Mononuclear cell (primary cell): ENCODE measurements around the gene NAV1. TPM values are rescaled to one million over a fixed set of nuclear protein-coding genes. Genes with fewer than 3 reads are reported as not detected.
"Not testable (repeated sequence)": the region's sequence is repeated elsewhere in the genome, so short reads cannot be mapped to it uniquely, and the experiment has no call there.

Experiments used
- H3K27me3 ChIP-seq: 2 replicates; pipeline ENCODE4 v1.6.0; 2011; ENCODE audit warnings: low read length, control low read depth; ENCODE audit not compliant: insufficient read depth
- H3K4me1 ChIP-seq: 2 replicates; pipeline ENCODE4 v1.5.1; 2011; ENCODE audit warnings: mild to moderate bottlenecking, low read length, control low read depth; ENCODE audit not compliant: insufficient read depth
- H3K4me3 ChIP-seq: 2 replicates; pipeline ENCODE4 v1.5.1; 2011; ENCODE audit warnings: mild to moderate bottlenecking, low read length, moderate library complexity
- H3K9me3 ChIP-seq: 2 replicates; pipeline ENCODE4 v1.5.1; 2011; ENCODE audit warnings: low read depth, mild to moderate bottlenecking, control low read depth, low read length
- total RNA-seq: library from RNA; depleted of rRNA; stranded (reverse); fragments of >200 nt; gene quantifications from one replicate; pipeline ENCODE4 v1.2.3, GENCODE V29; 2012

The NAV1 gene, protein sequence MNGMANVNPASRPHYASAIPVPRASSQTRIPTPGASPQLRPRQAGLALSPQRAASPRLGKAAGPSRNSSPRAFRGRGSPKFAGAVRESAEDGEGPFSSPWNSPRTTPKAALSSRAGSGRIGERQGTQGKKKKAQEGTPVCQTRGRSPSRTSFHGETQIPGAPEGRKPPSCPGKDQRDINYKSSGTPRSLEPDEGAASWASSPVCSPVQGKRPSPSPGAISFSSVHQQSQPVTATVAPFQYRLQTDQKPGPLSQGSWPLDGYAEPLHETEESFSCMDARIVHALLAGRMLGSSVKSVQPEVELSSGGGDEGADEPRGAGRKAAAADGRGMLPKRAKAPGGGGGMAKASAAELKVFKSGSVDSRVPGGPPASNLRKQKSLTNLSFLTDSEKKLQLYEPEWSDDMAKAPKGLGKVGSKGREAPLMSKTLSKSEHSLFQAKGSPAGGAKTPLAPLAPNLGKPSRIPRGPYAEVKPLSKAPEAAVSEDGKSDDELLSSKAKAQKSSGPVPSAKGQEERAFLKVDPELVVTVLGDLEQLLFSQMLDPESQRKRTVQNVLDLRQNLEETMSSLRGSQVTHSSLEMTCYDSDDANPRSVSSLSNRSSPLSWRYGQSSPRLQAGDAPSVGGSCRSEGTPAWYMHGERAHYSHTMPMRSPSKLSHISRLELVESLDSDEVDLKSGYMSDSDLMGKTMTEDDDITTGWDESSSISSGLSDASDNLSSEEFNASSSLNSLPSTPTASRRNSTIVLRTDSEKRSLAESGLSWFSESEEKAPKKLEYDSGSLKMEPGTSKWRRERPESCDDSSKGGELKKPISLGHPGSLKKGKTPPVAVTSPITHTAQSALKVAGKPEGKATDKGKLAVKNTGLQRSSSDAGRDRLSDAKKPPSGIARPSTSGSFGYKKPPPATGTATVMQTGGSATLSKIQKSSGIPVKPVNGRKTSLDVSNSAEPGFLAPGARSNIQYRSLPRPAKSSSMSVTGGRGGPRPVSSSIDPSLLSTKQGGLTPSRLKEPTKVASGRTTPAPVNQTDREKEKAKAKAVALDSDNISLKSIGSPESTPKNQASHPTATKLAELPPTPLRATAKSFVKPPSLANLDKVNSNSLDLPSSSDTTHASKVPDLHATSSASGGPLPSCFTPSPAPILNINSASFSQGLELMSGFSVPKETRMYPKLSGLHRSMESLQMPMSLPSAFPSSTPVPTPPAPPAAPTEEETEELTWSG (N-terminal part only)
- 1.5 TPM for total RNA-seq

DNA sequence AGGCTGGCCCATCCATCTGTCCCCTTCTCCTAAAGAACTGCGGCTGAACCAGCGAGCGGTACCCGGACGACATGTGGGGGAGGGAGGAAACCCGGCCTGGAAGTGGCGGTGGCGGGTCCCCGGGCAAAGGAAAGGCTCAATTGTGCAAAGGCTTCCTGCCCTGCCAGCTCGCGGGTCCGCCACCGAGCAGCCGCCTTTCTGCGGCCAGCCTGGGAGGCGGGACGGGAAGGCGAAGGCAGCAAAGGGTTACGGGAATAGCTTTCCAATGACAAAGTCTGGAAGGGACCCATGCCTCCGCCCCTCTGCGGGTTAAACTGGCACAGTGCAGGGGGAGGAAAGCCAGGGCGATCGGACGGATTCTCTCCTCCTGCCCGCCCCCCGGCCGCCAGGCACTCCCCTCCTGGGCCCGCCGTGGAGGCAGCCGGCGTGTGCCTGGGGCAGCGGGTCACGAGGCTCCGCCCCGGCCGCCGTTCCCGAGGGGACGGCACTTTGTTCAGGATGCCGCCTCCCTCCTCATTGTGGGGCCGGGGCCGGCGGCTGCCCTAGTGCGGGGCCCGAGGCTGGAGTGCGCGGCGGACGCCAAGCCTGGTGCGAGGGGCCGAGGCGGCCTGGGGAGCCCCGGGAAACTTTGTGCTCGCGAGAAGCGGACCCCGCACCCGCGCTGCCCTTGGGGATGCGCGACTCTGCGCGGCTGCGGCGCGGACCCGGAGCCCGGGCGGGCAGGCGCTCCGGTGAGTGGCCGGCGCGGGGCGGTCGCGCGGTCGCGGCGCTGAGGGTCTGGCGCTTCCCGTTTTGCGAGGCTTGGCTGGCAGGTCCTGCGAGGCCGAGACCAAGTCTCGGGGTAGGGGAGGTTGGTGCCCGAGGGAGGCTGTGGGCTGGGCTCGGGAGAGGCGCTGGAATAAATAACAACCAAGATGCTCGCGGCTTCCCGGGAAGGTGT is at the start of gene NAV1:
TSS of gene NAV1 (plus strand) at position 516 of the 940 bp plus-strand sequence. CDS start 83,758 bp downstream, outside the sequence.
- peak within 1 kb of the TSS; percentile 23 for H3K4me3 ChIP-seq
- no peaks in the 10 kb centered on the region for H3K9me3 ChIP-seq
- H3K27me3 ChIP-seq: peaks cover 38% of the 10 kb centered on the region
- peaks cover 76% of the 10 kb centered on the region for H3K4me1 ChIP-seq

DNA sequence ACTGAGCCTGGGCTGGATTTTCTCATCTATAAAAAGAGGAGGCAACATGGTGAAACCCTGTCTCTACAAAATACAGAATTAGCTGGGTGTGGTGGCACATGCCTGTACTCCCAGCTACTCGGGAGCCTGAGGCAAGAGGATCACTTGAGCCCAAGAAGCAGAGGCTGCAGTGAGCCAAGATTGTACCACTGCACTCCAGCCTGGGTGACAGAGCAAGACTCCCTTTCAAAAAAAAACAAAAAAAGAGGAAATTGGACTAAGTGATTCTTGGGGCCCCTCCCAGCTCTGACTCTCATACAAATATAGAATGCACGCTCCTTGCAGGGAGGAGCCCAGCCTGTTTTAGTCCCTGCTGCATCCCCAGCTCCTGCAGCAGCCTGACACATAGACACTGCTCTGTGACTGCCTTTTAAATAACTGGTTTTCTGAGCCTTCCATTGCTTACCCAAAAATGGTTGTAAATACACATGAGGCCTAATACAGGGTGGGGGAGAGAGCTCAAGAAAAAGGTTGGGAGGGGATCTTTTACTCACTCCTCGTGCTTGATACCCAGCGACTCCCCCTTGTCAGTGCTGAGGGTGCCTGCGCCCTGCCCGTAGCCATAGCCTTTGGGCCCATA is 49.2 kb upstream of the NAV1 start:
- Histone ChIP-seq H3K27me3 (no peaks in the 10 kb centered on the region), H3K4me3 (no peak overlapping the region), H3K9me3 (no peaks in the 10 kb centered on the region), H3K4me1 (peaks cover 41% of the 10 kb centered on the region)

DNA sequence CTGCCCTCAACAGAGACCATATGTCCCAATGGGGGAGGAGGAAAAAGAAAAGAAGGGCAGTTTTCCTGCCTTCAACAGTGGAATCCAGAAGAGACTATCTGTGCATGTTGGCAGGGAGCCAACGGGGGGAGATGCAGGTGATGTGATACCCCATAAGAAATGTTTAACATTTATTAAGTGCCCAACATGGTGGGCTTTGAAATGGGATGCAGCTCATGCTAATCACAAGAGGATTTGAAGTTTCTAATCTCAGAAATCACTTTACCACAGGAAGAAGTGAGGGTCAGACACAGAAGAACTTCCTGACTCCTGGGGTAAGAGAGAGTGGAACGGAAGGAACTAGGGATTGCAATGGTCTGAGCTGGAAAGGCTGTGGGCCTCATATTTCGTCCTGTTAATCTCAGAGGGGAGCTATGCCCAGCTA is 48.2 kb upstream of the NAV1 start:
- H3K27me3 ChIP-seq: no peaks in the 10 kb centered on the region
- H3K9me3 ChIP-seq: no peaks in the 10 kb centered on the region
- H3K4me1 ChIP-seq: peaks cover 41% of the 10 kb centered on the region
- H3K4me3 ChIP-seq: no peak overlapping the region

DNA sequence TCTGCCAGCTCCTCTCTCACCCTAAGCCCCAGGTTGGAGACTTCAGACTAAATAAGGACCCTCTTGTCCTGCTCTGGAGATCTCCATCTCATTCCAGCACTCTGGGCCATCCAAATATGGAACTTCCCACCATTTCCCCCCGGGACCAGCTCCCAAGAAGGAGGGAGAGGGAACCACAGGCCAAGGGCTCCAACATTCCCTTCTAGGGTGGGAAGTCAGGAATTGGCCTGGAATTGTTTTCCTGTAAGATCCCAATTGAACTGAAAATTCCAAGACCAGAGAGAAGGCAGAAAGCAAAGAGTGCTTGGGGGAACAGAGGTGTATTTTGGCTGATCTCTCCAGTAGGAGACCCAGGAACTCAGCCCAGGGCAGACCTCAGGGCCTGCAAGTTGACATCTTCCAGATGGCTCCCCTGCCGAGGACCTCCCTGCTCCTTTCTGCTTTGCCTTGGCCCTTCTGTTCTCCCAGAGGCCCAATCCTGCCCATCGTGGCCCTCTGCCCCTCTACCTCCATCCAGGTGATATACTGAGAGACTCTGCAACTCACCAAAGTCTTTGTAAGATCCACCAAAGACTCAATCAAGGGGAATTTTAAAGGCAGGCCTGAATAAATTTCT is 46.9 kb upstream of the NAV1 start:
- no peaks in the 10 kb centered on the region for H3K27me3 ChIP-seq
- no peaks in the 10 kb centered on the region for H3K9me3 ChIP-seq
- peaks cover 41% of the 10 kb centered on the region for H3K4me1 ChIP-seq
- no peak overlapping the region for H3K4me3 ChIP-seq

DNA sequence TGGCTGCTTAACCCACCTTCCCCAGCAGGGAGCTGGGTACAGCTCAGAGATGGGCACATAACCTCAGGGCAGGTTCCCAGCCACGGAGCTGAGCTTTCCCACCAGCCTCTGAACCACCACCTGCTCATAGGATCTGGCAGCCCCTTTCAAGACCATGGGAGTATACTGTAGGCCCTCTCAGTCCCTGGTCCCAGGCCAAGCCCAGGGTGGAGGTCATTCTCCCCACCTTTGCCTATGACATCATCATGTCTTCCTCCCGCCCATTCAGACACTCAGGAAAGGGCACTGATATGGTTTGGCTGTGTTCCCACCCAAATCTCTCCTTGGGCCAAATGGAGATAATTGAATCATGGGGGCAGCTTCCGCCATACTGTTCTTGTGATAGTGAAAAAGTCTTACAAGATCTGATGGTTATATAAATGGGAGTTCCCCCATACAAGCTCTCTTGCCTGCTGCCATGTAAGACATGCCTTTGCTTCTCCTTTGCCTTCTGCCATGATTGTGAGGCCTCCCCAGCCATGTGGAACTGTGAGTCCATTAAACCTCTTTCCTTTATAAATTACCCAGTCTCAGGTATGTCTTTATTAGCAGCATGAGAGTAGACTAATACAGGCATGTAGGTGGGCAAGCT is 45.8 kb upstream of the NAV1 start:
- H3K4me1 ChIP-seq: peaks cover 41% of the 10 kb centered on the region
- H3K27me3 ChIP-seq, H3K4me3 ChIP-seq, H3K9me3 ChIP-seq: not testable (repeated sequence)

DNA sequence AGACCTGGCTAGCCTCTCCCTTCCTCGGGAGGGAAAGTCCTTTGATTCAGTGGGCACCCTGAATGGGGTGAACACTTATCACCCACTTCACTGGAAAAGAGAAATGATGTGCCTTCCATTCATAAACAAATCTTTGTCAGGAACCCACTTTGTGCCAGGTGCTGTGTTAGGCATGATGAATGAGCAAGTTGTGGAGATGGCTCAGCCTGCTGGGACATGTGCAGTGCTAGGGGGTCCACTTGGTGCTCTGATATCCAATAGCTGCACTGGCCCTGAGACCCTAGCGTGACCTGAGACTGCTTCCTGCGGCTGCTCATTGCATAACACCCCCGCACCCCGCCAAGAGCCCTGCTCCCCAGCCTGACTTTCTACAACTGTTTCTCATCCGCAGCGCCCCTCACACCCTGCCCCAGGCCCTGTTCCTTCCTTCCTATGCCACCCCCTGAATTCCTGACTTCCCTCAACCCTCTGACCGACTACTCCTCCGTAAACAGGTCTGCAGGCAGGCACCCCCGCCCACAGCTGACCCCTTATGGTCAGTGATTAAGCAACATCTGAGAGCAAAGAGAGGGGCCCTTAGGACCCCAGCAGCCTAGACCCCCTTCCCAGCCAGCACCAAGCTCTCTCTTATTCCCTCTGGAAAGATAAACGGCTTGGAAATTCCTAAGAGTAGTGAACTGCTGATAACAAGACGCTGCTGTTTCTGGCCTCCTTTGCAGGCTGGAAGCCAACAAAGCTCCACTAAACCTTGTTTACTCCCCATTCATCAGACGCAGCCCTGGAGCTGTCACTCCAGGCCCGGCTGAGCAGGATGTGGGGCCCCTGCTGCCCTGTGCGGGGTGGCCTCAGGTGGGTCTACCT is 44.9 kb upstream of the NAV1 start:
- Histone ChIP-seq H3K9me3 (no peaks in the 10 kb centered on the region), H3K27me3 (no peaks in the 10 kb centered on the region), H3K4me1 (peaks cover 37% of the 10 kb centered on the region), H3K4me3 (no peak overlapping the region)

DNA sequence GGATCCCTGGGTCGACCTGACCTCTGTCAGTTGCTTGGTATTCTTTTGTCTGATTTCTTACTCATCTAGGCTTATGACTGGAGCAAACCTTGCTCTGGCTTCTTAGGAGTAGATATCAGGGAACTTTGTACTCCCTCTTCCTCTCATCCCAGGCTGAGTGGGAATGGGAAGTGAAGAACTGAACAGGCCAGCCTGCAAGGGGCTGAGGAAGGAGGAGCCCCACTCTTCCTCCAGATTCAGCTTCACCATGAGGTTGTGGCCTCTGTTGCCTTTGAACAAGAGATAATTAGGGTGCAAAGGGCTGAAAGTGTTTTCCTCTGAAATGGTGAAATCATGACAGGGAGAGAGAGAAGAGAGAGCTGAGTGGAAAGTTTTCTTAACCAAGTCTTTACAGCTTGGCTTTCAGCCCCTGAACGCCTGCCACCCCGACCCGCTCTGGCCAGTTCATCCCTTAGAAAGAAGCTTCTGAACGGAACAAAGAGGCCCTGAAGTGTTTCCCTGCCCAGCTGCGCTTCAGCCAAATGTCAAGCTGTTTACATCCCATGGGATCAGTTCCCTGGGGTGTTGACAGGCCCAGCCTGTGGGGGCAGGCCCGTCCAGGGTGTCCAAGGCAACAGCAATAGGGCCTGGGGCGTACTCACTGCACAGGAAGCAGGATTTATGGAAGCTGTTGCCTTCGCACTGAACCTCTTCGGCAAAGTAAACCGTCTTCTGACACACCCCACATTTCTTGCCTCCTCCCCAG is 43.2 kb upstream of the NAV1 start:
- no peaks in the 10 kb centered on the region for H3K27me3 ChIP-seq
- no peak overlapping the region for H3K4me3 ChIP-seq
- no peaks in the 10 kb centered on the region for H3K9me3 ChIP-seq
- H3K4me1 ChIP-seq: peaks cover 19% of the 10 kb centered on the region

DNA sequence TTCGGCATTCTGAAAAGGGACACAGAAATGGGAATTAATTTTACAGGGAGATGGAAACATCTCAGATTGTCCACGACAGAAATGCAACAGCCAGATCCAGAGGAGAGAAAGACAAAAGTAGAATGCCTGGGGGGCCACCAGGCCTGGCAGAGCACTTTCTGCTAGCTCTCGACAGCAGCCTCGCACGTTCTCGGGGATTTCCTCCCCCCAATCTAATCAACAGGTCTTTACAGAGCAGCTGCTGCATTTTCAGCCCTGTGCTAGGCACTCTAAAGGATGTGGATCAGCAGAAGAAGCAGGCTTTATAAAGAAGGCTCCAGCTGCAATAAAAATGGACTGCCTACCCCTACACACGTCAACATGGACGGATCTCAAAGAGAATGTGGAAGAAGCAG is 42.6 kb upstream of the NAV1 start:
- Histone ChIP-seq H3K4me3 (no peak overlapping the region), H3K4me1 (peaks cover 14% of the 10 kb centered on the region), H3K27me3 (no peaks in the 10 kb centered on the region), H3K9me3 (no peaks in the 10 kb centered on the region)

DNA sequence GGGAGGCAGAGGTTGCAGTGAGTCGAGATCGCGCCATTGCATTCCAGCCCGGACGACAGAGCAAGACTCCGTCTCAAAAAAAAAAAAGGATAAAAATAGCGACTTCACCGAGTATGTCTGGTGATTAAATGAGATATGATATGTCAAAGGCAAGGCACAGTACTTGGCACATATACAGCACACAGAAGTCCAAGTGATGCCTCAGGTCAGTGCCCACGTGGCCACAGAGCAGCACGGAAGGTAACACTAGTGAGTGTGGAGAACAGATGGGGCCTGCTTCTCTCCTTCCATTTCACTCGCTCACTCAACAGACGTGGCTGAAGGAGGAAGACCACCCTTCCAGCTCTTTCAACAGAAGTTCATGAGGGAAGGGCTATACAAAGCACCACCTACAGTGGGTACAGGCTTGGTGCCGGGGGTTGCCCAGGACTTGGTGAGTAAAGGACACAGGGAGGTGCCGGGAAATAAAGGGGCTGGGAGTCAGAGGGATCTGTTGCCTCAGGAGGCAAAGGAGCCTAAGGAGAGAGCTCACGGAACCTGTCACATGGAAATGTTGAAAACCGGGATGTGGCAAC is 40.9 kb upstream of the NAV1 start:
- no peak overlapping the region for H3K4me3 ChIP-seq
- no peaks in the 10 kb centered on the region for H3K27me3 ChIP-seq
- H3K9me3 ChIP-seq: no peaks in the 10 kb centered on the region
- peaks cover 7% of the 10 kb centered on the region for H3K4me1 ChIP-seq

DNA sequence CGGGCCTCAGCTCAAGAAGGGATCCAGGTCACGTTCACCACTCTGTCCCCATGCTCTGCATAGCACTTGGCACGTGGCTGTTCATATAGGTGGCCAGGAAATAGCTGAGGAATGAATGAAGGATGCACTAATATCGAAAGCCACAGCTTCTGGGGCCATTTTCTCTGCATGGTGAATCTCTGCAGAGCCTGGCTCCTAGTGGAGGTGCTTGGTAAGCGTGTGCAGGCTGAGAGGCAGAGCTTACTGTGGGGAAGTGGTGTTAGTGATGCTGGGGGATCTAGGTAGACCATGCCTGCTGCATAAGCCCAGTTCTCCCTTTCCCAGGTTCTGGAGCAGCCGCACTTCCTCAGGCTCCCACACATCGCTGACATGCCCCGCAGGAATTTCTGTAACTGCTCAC is 40.3 kb upstream of the NAV1 start:
- H3K9me3 ChIP-seq: no peaks in the 10 kb centered on the region
- H3K4me3 ChIP-seq: no peak overlapping the region
- H3K27me3 ChIP-seq: no peaks in the 10 kb centered on the region
- H3K4me1 ChIP-seq: peaks cover 7% of the 10 kb centered on the region

DNA sequence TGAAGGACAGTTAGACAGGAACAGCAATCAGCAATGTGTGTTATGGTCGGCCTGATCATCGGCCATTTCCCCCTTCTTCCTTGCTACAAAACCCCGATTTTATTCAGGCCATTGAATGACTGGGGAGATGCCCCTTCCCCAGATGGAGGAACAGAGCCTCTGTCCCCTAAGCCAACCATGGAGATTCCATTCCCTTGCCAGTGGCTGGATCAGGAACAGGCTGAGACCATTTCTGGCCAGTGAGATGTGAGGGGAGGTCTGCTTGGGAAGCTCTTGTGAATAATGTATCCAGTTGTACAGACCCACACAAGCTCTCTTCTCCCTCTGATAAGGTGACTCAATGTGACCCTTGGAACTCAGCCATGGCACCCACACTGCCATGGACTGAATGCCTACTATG is 39.7 kb upstream of the NAV1 start:
- Histone ChIP-seq H3K4me1 (peaks cover 3% of the 10 kb centered on the region), H3K27me3 (no peaks in the 10 kb centered on the region), H3K4me3 (no peak overlapping the region), H3K9me3 (no peaks in the 10 kb centered on the region)
